Measurements from ENCODE around the gene PADI1.

DNA sequence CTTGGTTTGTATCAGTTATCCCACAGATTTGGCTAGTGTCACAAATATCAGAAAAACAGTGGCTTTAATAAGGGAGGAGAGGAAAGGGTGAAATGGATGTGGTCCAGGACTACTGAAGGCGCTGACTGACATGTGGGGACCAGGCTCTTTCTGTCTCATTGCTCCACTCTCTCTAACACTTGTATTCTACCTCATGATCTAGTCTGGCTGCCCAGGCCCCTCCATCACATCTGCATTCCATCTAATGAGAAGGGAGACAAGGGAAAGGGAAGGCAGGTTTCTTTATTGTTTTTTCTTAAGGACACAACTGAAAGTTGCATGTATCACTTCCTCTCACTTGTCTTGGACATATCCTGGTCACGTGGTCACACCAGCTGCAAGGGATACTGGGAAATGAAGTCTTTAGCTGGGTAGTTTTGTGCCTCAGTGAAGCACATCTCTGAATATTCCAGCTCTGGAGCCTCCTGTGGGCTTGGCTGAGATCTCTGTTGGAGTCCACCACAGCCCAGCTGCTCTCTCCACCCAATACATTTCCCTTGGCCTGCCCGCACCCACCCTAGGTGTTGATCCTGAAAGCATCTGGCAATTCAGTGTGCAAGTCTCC lies 43.7 kb upstream of the PADI1 start:
- TF ChIP-seq POLR2A (IDR thresholded peaks at IDR 0.05) (no peak), EP300 (IDR thresholded peaks at IDR 0.05) (no peak)
- TF ChIP-seq, protein P1, sequence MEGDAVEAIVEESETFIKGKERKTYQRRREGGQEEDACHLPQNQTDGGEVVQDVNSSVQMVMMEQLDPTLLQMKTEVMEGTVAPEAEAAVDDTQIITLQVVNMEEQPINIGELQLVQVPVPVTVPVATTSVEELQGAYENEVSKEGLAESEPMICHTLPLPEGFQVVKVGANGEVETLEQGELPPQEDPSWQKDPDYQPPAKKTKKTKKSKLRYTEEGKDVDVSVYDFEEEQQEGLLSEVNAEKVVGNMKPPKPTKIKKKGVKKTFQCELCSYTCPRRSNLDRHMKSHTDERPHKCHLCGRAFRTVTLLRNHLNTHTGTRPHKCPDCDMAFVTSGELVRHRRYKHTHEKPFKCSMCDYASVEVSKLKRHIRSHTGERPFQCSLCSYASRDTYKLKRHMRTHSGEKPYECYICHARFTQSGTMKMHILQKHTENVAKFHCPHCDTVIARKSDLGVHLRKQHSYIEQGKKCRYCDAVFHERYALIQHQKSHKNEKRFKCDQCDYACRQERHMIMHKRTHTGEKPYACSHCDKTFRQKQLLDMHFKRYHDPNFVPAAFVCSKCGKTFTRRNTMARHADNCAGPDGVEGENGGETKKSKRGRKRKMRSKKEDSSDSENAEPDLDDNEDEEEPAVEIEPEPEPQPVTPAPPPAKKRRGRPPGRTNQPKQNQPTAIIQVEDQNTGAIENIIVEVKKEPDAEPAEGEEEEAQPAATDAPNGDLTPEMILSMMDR (IDR thresholded peaks at IDR 0.05): no peak
